Fibroblast of villous mesenchyme (primary cell): ENCODE results near the gene INTS7. TPM values are rescaled to one million over a fixed set of nuclear protein-coding genes. Genes with fewer than 3 reads are reported as not detected.
A peak's percentile ranks its signal among the peaks of the same experiment; 100 is the strongest.

Experiments used
- DNase-seq: peaks from one replicate; pipeline ENCODE4 v3.0.0-alpha.2; 2010; ENCODE audit warnings: low read depth
- H3K4me3 ChIP-seq: 2 replicates; pipeline ENCODE4 v1.5.1; 2011; ENCODE audit warnings: low read depth, mild to moderate bottlenecking, low read length
- total RNA-seq: library from RNA; depleted of rRNA; stranded (reverse); fragments of >200 nt; gene quantifications from 2 replicates; pipeline ENCODE4 v1.2.3, GENCODE V29; 2012
- TF ChIP-seq, protein P1 (sequence below): IDR thresholded peaks from 2 replicates; pipeline ENCODE4 v1.5.1; 2012; ENCODE audit warnings: low read depth, mild to moderate bottlenecking, low read length; ENCODE audit not compliant: insufficient read depth

INTS7 gene
- total RNA-seq, 1 donor, result 22.9 TPM

DNA sequence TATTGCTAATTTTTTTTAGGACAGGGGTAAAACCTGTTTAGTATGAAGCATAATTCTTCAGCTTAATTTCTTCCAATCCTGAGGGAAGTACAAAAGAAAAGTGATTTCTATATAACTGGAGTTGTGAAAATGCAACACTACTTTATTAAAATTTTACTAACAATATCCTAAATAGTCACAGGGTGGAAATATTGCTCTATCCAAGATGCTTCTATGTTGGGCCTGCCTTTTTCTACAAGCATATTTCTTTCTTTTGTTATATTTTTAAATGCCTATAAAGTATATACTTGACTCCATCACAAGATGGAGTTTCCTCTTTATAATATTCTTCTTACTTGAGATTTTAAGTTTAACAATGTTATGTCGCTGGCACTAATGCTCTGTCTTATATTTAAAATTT is 38.1 kb upstream of the INTS7 start:
- no peak overlapping the region for H3K4me3 ChIP-seq
- TF ChIP-seq, protein P1, sequence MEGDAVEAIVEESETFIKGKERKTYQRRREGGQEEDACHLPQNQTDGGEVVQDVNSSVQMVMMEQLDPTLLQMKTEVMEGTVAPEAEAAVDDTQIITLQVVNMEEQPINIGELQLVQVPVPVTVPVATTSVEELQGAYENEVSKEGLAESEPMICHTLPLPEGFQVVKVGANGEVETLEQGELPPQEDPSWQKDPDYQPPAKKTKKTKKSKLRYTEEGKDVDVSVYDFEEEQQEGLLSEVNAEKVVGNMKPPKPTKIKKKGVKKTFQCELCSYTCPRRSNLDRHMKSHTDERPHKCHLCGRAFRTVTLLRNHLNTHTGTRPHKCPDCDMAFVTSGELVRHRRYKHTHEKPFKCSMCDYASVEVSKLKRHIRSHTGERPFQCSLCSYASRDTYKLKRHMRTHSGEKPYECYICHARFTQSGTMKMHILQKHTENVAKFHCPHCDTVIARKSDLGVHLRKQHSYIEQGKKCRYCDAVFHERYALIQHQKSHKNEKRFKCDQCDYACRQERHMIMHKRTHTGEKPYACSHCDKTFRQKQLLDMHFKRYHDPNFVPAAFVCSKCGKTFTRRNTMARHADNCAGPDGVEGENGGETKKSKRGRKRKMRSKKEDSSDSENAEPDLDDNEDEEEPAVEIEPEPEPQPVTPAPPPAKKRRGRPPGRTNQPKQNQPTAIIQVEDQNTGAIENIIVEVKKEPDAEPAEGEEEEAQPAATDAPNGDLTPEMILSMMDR, result no peak
- no peak for DNase-seq

DNA sequence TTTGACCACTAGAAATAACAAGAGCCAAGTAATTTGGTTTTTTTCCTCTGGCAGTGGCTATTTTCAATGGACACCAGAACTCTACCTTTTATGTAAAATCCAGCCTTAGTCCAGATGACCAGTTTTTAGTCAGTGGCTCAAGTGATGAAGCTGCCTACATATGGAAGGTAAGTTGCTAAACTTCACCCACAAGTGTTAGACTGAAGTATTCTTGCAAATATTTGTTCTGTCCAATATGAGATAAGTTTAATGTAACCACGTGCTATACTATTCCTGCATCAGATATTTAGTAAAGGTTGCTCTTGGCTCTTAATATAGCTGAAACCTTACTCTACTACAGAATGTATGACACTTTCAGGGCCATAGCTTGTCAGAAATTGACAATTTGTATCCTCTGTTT is 36.7 kb upstream of the INTS7 start:
- TF ChIP-seq, protein P1, result no peak
- H3K4me3 ChIP-seq, result no peak overlapping the region
- no peak for DNase-seq

DNA sequence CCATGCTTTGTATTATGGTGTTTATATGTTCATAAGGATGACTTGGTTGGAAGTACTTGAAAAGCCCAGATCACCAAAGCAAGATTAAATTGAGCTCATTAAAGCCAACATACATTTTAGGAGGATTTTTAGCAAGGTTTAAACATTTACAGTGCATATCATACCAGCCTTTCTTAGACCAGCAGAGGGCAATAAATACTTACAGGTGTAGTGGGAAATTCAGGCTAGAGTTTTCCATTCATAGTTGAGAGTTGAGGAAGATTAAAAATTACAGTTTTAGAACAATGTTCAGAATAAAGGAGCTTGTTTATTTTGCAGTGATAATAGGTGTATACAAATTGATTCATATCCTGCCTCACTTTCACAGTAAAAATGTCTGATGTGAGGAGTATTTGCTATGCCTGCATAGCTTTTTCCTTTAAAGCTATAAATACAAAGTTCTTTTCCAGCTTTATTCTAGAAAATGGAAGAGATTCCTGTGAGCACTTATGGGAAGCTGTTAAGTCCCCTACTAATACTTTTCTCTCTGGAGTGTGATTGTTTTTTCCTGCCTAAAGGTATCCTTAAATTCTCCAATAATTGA is 35.5 kb upstream of the INTS7 start:
- DNase-seq, result peak; percentile 73
- TF ChIP-seq, protein P1, result peak; percentile 80
- H3K4me3 ChIP-seq, result no peak overlapping the region

DNA sequence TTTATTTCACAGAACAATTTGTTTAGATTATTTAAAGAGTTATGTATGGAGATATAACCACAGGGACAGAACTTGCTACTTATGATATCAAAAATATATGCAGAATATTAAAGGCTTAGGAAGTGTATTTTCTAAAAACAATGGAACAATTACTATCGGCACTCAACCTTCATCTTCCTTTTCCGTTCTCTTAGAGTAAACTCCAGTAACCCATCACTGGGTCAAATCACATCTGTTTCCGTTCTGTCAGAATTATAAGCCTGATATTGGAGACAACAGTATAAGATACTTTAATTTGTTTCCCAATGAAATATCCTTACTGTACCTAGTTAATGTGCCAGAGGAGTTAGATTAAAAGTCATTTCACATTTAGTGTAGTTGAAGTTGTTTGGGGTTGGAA is 32.4 kb upstream of the INTS7 start:
- TF ChIP-seq, protein P1, result no peak
- H3K4me3 ChIP-seq, result no peak overlapping the region
- DNase-seq, result no peak

DNA sequence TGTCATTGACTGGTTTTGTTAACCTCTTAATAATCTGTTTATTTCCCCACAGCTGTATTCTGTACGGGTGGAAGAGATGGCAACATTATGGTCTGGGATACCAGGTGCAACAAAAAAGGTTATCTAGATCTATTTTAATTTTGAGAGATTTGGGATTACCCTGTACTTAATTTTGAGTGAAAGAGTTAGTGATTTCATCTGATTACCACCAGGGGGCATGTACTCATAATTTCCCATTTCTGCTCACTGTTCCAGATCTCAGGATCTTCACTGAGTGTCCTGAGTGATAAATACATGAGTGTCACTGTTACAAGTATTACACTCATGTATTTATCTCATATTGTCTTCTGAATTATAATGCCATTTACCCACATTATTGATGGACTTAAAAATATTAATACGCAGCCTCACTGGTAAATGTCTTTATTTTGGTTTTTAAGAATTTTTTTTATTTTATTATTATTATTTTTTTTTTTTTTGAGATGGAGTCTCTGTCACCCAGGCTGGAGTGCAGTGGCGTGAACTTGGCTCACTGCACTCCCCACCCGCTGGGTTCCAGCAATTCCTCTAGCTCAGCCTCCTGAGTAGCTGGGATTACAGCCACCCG is 27.6 kb upstream of the INTS7 start:
- TF ChIP-seq, protein P1, result peak; percentile 67
- no peak overlapping the region for H3K4me3 ChIP-seq
- peak; percentile 59 for DNase-seq

DNA sequence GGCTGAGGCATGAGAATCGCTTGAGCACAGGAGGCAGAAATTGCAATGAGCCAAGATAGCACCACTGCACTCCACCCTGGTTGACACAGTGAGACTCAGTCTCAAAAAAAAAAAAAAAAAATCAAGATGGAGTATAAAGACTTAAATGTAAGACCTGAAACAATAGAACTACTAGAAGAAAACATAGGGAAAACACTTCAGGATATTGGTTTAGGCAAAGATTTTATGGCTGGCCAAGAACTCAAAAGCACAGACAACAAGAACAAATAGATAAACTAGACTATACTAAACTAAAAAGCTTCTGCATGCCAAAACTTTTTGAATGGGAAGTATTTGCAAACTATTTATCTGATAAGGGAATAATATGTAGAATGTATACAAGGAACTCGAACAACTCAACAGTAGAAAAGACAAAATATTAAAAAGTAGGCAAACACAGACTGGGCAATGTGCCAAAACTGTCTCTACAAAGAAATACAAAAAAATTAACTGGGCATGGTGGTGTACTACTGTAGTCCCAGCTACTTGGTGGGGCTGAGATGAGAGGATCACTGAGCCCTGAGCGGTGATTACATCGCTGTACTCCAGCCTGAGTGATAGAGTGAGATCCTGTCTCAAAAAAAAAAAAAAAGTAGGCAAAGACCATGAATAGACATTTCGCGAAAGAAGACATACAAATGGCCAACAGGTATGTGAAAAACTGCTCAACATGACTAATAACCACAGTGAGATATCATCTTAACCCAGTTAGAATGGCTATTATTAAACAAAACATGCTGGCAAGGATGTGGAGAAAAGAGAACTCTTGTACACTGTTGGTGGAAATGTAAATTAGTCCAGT is 25.5 kb upstream of the INTS7 start:
- DNase-seq, result no peak
- no peak overlapping the region for H3K4me3 ChIP-seq
- TF ChIP-seq, protein P1, result no peak
